HG03066 (cell line): ENCODE measurements around the gene COQ8A.
A peak's percentile ranks its signal among the peaks of the same experiment; 100 is the strongest.
"Not testable (repeated sequence)": the region's sequence is repeated elsewhere in the genome, so short reads cannot be mapped to it uniquely, and the experiment has no call there.

Experiments used
- ATAC-seq: cut with Tn5 transposase; IDR thresholded peaks from one replicate; pipeline ENCODE4 v1.9.1; 2021; ENCODE audit warnings: low read depth; ENCODE audit not compliant: unreplicated experiment

Gene COQ8A

GRCh38 chr1:226999579-226999978 lies 59.5 kb downstream of the COQ8A start:
- not testable (repeated sequence) for ATAC-seq

- no peak for ATAC-seq
Observed at GRCh38 chr1:227002531-227003049, 62.5 kb downstream of the COQ8A start.

GRCh38 chr1:227003165-227003564 lies 63.1 kb downstream of the COQ8A start:
- ATAC-seq: no peak

GRCh38 chr1:227004796-227005195 lies 64.7 kb downstream of the COQ8A start:
- no peak for ATAC-seq

- peak; percentile 66 for ATAC-seq
Observed at GRCh38 chr1:227006226-227006796, 66.2 kb downstream of the COQ8A start.

- no peak for ATAC-seq
Observed at GRCh38 chr1:227009937-227010336, 69.8 kb downstream of the COQ8A start.

- ATAC-seq: no peak
Observed at GRCh38 chr1:227010645-227011044, 70.6 kb downstream of the COQ8A start.

GRCh38 chr1:227016990-227017389 lies 76.9 kb downstream of the COQ8A start:
- no peak for ATAC-seq

GRCh38 chr1:227032396-227032795 lies 92.3 kb downstream of the COQ8A start:
- ATAC-seq: no peak

GRCh38 chr1:227033880-227034279 lies 93.8 kb downstream of the COQ8A start:
- no peak for ATAC-seq

- ATAC-seq: no peak
Observed at GRCh38 chr1:227035316-227035715, 95.2 kb downstream of the COQ8A start.

- ATAC-seq: no peak
Observed at GRCh38 chr1:227037121-227037520, 97.0 kb downstream of the COQ8A start.
